ENCODE measurements around the gene SLC34A1.

Gene SLC34A1

GRCh38 chr5:177335701-177336065, 48.6 kb upstream of the SLC34A1 start:
- no peak overlapping the region for H3K4me3 ChIP-seq (ENCODE audit: low read depth, low read length)
- H3K36me3 ChIP-seq (ENCODE audit: control insufficient read depth in 2 of 2, insufficient read depth in 1 of 2, low read length in 2 of 2), result peaks cover 11 to 91% of the 10 kb centered on the region in 2 experiments; a peak in 2 of 3 replicates
- no peaks in the 10 kb centered on the region for H3K9me3 ChIP-seq (ENCODE audit: control insufficient read depth, insufficient read depth, low read depth, low read length)
- CTCF ChIA-PET, result interaction anchor here (0.7 to 1.6 kb wide), 9 partner anchors 12 to 913 kb away, joined by 3 to 6 read pairs (median 5); no protein-coding TSS in a partner anchor
- H3K4me1 ChIP-seq (ENCODE audit: control insufficient read depth, insufficient read depth, low read length), result no peaks in the 10 kb centered on the region
- no peak overlapping the region for H3K27ac ChIP-seq (ENCODE audit: extremely low read depth, low read depth, low read length)
- TF ChIP-seq, protein P1, sequence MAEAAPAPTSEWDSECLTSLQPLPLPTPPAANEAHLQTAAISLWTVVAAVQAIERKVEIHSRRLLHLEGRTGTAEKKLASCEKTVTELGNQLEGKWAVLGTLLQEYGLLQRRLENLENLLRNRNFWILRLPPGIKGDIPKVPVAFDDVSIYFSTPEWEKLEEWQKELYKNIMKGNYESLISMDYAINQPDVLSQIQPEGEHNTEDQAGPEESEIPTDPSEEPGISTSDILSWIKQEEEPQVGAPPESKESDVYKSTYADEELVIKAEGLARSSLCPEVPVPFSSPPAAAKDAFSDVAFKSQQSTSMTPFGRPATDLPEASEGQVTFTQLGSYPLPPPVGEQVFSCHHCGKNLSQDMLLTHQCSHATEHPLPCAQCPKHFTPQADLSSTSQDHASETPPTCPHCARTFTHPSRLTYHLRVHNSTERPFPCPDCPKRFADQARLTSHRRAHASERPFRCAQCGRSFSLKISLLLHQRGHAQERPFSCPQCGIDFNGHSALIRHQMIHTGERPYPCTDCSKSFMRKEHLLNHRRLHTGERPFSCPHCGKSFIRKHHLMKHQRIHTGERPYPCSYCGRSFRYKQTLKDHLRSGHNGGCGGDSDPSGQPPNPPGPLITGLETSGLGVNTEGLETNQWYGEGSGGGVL (tag by site-specific recombination; IDR thresholded peaks at IDR 0.05), result no peak
- TF ChIP-seq ZNF311 (tag by site-specific recombination; IDR thresholded peaks at IDR 0.05; ENCODE audit: borderline replicate concordance) (no peak), ZNF558 (tag by site-specific recombination; IDR thresholded peaks at IDR 0.05) (no peak), ZBTB48 (tag by site-specific recombination; IDR thresholded peaks at IDR 0.05) (no peak), MZF1 (tag by site-specific recombination; IDR thresholded peaks at IDR 0.05; ENCODE audit: borderline replicate concordance) (no peak), ZNF560 (tag by site-specific recombination; IDR thresholded peaks at IDR 0.05; ENCODE audit: borderline replicate concordance) (no peak), ZNF701 (tag by site-specific recombination; IDR thresholded peaks at IDR 0.05) (no peak), ZNF585B (tag by site-specific recombination; IDR thresholded peaks at IDR 0.05) (no peak), SALL2 (tag by site-specific recombination; IDR thresholded peaks at IDR 0.05; ENCODE audit: borderline replicate concordance) (no peak), ZNF426 (tag by site-specific recombination; IDR thresholded peaks at IDR 0.05) (no peak), ZNF274 (IDR thresholded peaks at IDR 0.05; ENCODE audit: low read length) (no peak), ZNF274 (tag by site-specific recombination; IDR thresholded peaks at IDR 0.05; ENCODE audit: borderline replicate concordance) (no peak), OSR2 (tag by site-specific recombination; IDR thresholded peaks at IDR 0.05) (no peak), ZNF677 (tag by site-specific recombination; IDR thresholded peaks at IDR 0.05) (no peak), ZIC2 (tag by site-specific recombination; IDR thresholded peaks at IDR 0.05) (no peak)
- TF ChIP-seq, protein P2, sequence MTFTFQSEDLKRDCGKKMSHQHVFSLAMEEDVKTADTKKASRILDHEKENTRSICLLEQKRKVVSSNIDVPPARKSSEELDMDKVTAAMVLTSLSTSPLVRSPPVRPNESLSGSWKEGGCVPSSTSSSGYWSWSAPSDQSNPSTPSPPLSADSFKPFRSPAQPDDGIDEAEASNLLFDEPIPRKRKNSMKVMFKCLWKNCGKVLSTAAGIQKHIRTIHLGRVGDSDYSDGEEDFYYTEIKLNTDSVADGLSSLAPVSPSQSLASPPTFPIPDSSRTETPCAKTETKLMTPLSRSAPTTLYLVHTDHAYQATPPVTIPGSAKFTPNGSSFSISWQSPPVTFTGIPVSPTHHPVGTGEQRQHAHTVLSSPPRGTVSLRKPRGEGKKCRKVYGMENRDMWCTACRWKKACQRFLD (tag by site-specific recombination; IDR thresholded peaks at IDR 0.05), result no peak
- TF ChIP-seq, protein P3, sequence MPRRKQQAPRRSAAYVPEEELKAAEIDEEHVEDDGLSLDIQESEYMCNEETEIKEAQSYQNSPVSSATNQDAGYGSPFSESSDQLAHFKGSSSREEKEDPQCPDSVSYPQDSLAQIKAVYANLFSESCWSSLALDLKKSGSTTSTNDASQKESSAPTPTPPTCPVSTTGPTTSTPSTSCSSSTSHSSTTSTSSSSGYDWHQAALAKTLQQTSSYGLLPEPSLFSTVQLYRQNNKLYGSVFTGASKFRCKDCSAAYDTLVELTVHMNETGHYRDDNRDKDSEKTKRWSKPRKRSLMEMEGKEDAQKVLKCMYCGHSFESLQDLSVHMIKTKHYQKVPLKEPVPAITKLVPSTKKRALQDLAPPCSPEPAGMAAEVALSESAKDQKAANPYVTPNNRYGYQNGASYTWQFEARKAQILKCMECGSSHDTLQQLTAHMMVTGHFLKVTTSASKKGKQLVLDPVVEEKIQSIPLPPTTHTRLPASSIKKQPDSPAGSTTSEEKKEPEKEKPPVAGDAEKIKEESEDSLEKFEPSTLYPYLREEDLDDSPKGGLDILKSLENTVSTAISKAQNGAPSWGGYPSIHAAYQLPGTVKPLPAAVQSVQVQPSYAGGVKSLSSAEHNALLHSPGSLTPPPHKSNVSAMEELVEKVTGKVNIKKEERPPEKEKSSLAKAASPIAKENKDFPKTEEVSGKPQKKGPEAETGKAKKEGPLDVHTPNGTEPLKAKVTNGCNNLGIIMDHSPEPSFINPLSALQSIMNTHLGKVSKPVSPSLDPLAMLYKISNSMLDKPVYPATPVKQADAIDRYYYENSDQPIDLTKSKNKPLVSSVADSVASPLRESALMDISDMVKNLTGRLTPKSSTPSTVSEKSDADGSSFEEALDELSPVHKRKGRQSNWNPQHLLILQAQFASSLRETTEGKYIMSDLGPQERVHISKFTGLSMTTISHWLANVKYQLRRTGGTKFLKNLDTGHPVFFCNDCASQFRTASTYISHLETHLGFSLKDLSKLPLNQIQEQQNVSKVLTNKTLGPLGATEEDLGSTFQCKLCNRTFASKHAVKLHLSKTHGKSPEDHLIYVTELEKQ (tag by site-specific recombination; IDR thresholded peaks at IDR 0.05; ENCODE audit: borderline replicate concordance), result no peak
- POLR2A ChIA-PET, result interaction anchor here (1.6 to 1.8 kb wide), 2 partner anchors 16 to 119 kb away, joined by 3 to 8 read pairs; partner anchors contain the start of gene LMAN2

DNA sequence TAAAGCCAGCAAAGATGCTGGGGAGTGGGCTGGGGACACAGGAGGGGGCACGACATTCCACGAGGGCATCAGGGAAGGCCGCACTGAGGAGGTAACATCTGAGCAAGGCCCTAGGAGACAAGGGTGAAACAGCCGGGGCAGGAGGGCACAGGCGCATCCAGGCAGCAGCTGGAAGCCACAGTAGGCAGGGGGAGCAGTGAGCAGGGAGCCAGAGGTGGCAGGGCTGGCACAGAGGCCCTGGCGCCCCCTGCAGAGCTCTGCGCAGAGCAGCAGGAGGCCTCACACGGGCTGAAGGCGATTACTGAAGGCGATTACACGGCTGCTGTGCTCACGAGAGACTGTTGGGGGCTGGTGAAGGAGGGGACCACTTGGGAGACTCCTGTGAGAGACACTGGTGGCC, 48.1 kb upstream of the SLC34A1 start:
- CTCF ChIA-PET, result interaction anchor here (0.7 to 1.6 kb wide), 11 partner anchors 9 to 913 kb away, joined by 3 to 6 read pairs (median 5); no protein-coding TSS in a partner anchor
- Histone ChIP-seq H3K4me1 (ENCODE audit: control insufficient read depth, insufficient read depth, low read length) (no peaks in the 10 kb centered on the region), H3K9me3 (ENCODE audit: control insufficient read depth, insufficient read depth, low read depth, low read length) (no peaks in the 10 kb centered on the region), H3K4me3 (ENCODE audit: low read depth, low read length) (no peak overlapping the region), H3K36me3 (ENCODE audit: control insufficient read depth in 2 of 2, insufficient read depth in 1 of 2, low read length in 2 of 2) (peaks cover 11 to 87% of the 10 kb centered on the region in 2 experiments; a peak in 2 of 3 replicates), H3K27ac (ENCODE audit: extremely low read depth, low read depth, low read length) (no peak overlapping the region)
- peak; percentile 66; the same call in 1 of the 2 replicates for TF ChIP-seq ZNF2 (tag by site-specific recombination; IDR thresholded peaks at IDR 0.05)
- TF ChIP-seq GLIS1 (tag by site-specific recombination; IDR thresholded peaks at IDR 0.05), result peak; percentile 82
- peak; percentile 74 for TF ChIP-seq ZIC2 (tag by site-specific recombination; IDR thresholded peaks at IDR 0.05)
- peak; percentile 90 for TF ChIP-seq CTCF (tag by site-specific recombination; IDR thresholded peaks at IDR 0.05)
- TF ChIP-seq ZNF433 (tag by site-specific recombination; IDR thresholded peaks at IDR 0.05; ENCODE audit: low read depth), result no peak
- POLR2A ChIA-PET, result interaction anchor here (0.5 to 1.8 kb wide), 4 partner anchors 15 to 118 kb away, joined by 3 to 8 read pairs (median 4); partner anchors contain the start of gene LMAN2

Data from HEK293 (cell line).